Mesenchymal stem cell (in vitro differentiated cells and primary cell): ENCODE data around the gene PRSS53.

ENCODE experiments used
- DNase-seq: peaks from one replicate; pipeline ENCODE4 v3.0.0-alpha.2; 2013
- H2AFZ ChIP-seq: one replicate; pipeline ENCODE4 v1.6.1; 2013; ENCODE audit warnings: low read depth, mild to moderate bottlenecking, control low read depth, inconsistent platforms, low read length, moderate library complexity
- H2AK5ac ChIP-seq: 2 replicates; pipeline ENCODE4 v1.6.1; 2013; ENCODE audit warnings: low read length, moderate library complexity, mild to moderate bottlenecking, inconsistent platforms; ENCODE audit not compliant: severe bottlenecking
- H2BK120ac ChIP-seq: one replicate; pipeline ENCODE4 v1.6.1; 2013; ENCODE audit warnings: low read depth, mild to moderate bottlenecking, inconsistent platforms, low read length, moderate library complexity
- H2BK12ac ChIP-seq, 2 experiments: one replicate each; pipeline ENCODE4 v1.6.1; 2013; ENCODE audit warnings: inconsistent platforms in 2 of 2, low read length in 2 of 2, mild to moderate bottlenecking in 2 of 2, moderate library complexity in 2 of 2, control low read depth in 1 of 2
- H2BK15ac ChIP-seq: one replicate; pipeline ENCODE4 v1.6.1; 2013; ENCODE audit warnings: mild to moderate bottlenecking, low read depth, inconsistent platforms; ENCODE audit not compliant: poor library complexity, severe bottlenecking
- H2BK5ac ChIP-seq: 2 replicates; pipeline ENCODE4 v1.6.1; 2013; ENCODE audit warnings: low read depth, mild to moderate bottlenecking, low read length, control low read depth, inconsistent platforms; ENCODE audit not compliant: poor library complexity, severe bottlenecking
- H3K14ac ChIP-seq, 2 experiments: one replicate each; pipeline ENCODE4 v1.6.1; 2013; ENCODE audit warnings: inconsistent platforms in 2 of 2, low read length in 2 of 2, control low read depth in 1 of 2, mild to moderate bottlenecking in 1 of 2, moderate library complexity in 1 of 2
- H3K18ac ChIP-seq, 2 experiments: one replicate each; pipeline ENCODE4 v1.6.1; 2013; ENCODE audit warnings: inconsistent platforms in 2 of 2, low read length in 2 of 2, control low read depth in 1 of 2, low read depth in 1 of 2, mild to moderate bottlenecking in 1 of 2
- H3K23ac ChIP-seq, 2 experiments: one replicate each; pipeline ENCODE4 v1.6.1; 2013; ENCODE audit warnings: inconsistent platforms in 2 of 2, low read length in 2 of 2, mild to moderate bottlenecking in 2 of 2, moderate library complexity in 2 of 2, control low read depth in 1 of 2
- H3K27ac ChIP-seq: 2 replicates; pipeline ENCODE4 v1.5.1; 2013; ENCODE audit warnings: mild to moderate bottlenecking, moderate library complexity, low read length, control low read depth, inconsistent platforms; ENCODE audit not compliant: poor library complexity, severe bottlenecking
- H3K27me3 ChIP-seq, 2 experiments: 2 replicates each; pipeline versions ENCODE4 v1.6.1 to v1.7.0; 2013; ENCODE audit warnings: low read length in 2 of 2, mild to moderate bottlenecking in 2 of 2, moderate library complexity in 2 of 2, control low read depth in 1 of 2, inconsistent platforms in 1 of 2; ENCODE audit not compliant: control insufficient read depth in 1 of 2, insufficient read depth in 1 of 2
- H3K36me3 ChIP-seq, 2 experiments: 2 replicates each; pipeline versions ENCODE4 v1.6.1 to v1.7.0; 2013; ENCODE audit warnings: low read length in 2 of 2, control low read depth in 1 of 2, inconsistent platforms in 1 of 2, low read depth in 1 of 2, mild to moderate bottlenecking in 1 of 2; ENCODE audit not compliant: insufficient read depth in 2 of 2, control insufficient read depth in 1 of 2
- H3K4ac ChIP-seq, 2 experiments: one replicate each; pipeline ENCODE4 v1.6.1; 2013; ENCODE audit warnings: inconsistent platforms in 2 of 2, low read length in 2 of 2, mild to moderate bottlenecking in 2 of 2, moderate library complexity in 2 of 2, control low read depth in 1 of 2, low read depth in 1 of 2
- H3K4me1 ChIP-seq: 2 replicates; pipeline ENCODE4 v1.6.1; 2013; ENCODE audit warnings: low read depth, low read length, control low read depth; ENCODE audit not compliant: control insufficient read depth, insufficient read depth
- H3K4me2 ChIP-seq: 2 replicates; pipeline ENCODE4 v1.6.1; 2013; ENCODE audit warnings: low read length, mild to moderate bottlenecking, inconsistent platforms; ENCODE audit not compliant: poor library complexity, severe bottlenecking
- H3K4me3 ChIP-seq, 2 experiments: 2 replicates each; pipeline versions ENCODE4 v1.5.1 to v1.7.0; 2013; ENCODE audit warnings: low read length in 2 of 2, mild to moderate bottlenecking in 2 of 2, control low read depth in 1 of 2, low read depth in 1 of 2; ENCODE audit not compliant: insufficient read depth in 1 of 2
- H3K79me1 ChIP-seq: replicated peaks from 2 replicates; pipeline ENCODE4 v1.6.1; 2013; ENCODE audit warnings: mild to moderate bottlenecking, control low read depth, low read length, inconsistent platforms; ENCODE audit not compliant: poor library complexity, severe bottlenecking
- H3K9ac ChIP-seq: 2 replicates; pipeline ENCODE4 v1.7.0; 2013; ENCODE audit warnings: mild to moderate bottlenecking, low read length, moderate library complexity
- H3K9me3 ChIP-seq: 2 replicates; pipeline ENCODE4 v1.7.0; 2013; ENCODE audit warnings: mild to moderate bottlenecking, low read length; ENCODE audit not compliant: control insufficient read depth
- H4K8ac ChIP-seq: one replicate; pipeline ENCODE4 v1.6.1; 2013; ENCODE audit warnings: inconsistent platforms, mild to moderate bottlenecking, low read length, moderate library complexity
- H4K91ac ChIP-seq: one replicate; pipeline ENCODE4 v1.6.1; 2013; ENCODE audit warnings: mild to moderate bottlenecking, low read length, inconsistent platforms
- WGBS: methylation state at CpG from one replicate; pipeline ENCODE4 v1.1.7; 2013; ENCODE audit warnings: mixed read lengths; 5-methylcytosine and 5-hydroxymethylcytosine counted together

The PRSS53 gene

GRCh38 chr16:31073142-31073969, 15.4 kb downstream of the PRSS53 start:
- peak overlapping the region; percentile 92 for H2BK5ac ChIP-seq

GRCh38 chr16:31072540-31073141, 16.1 kb downstream of the PRSS53 start:
- Histone ChIP-seq H3K4me1 (peaks cover 13% of the 10 kb centered on the region), H3K27ac (peak overlapping the region; percentile 68), H2BK15ac (no peak overlapping the region), H3K4me3 (peak overlapping the region; percentile 82 to 87), H3K4me2 (peak overlapping the region; percentile 81), H2BK12ac (peak overlapping the region in 1 of 2 experiments; percentile 34), H2AK5ac (no peak overlapping the region), H3K23ac (peak overlapping the region in 1 of 2 experiments; percentile 90), H3K27me3 (no peaks in the 10 kb centered on the region), H2BK120ac (peak overlapping the region; percentile 22), H2AFZ (peak overlapping the region; percentile 72), H4K91ac (peak overlapping the region; percentile 88), H2BK5ac (peak overlapping the region; percentile 22), H3K14ac (peak overlapping the region in 1 of 2 experiments; percentile 99), H3K36me3 (peaks cover 17 to 19% of the 10 kb centered on the region in 2 experiments), H3K79me1 (peaks cover 20% of the 10 kb centered on the region), H3K4ac (peak overlapping the region; percentile 69 to 99), H4K8ac (peak overlapping the region; percentile 91), H3K9ac (peak overlapping the region; percentile 94), H3K9me3 (no peaks in the 10 kb centered on the region), H3K18ac (peak overlapping the region; percentile 74 to 98)
- DNase-seq: peak; percentile 75
- under 1% methylated on average over 27 of the region's 27 CpGs for WGBS

More at GRCh38 chr16:31073142-31073969, 15.4 kb downstream of the PRSS53 start:
- Histone ChIP-seq H3K36me3 (peaks cover 25 to 26% of the 10 kb centered on the region in 2 experiments), H2AK5ac (peak overlapping the region; percentile 70), H4K8ac (peak overlapping the region; percentile 92), H3K9me3 (no peaks in the 10 kb centered on the region), H3K4me3 (peak overlapping the region; percentile 82 to 87), H3K4me2 (peak overlapping the region; percentile 81), H3K9ac (peak overlapping the region; percentile 94), H3K4ac (peak overlapping the region; percentile 98 to 99), H3K27ac (peak overlapping the region; percentile 85), H2BK12ac (no peak overlapping the region), H3K23ac (peak overlapping the region in 1 of 2 experiments; percentile 90), H3K4me1 (peaks cover 10% of the 10 kb centered on the region), H2BK15ac (peak overlapping the region; percentile 91), H2AFZ (peak overlapping the region; percentile 92), H3K14ac (peak overlapping the region; percentile 92 to 99), H2BK120ac (peak overlapping the region; percentile 87), H3K18ac (peak overlapping the region; percentile 96 to 98), H3K27me3 (no peaks in the 10 kb centered on the region), H3K79me1 (peaks cover 24% of the 10 kb centered on the region), H4K91ac (peak overlapping the region; percentile 91)
- DNase-seq: peak; percentile 95
- WGBS: under 1% methylated on average over 72 of the region's 83 CpGs

GRCh38 chr16:31071861-31072260, 16.9 kb downstream of the PRSS53 start:
- Histone ChIP-seq H3K4ac (peak overlapping the region in 1 of 2 experiments; percentile 0), H3K36me3 (peaks cover 10 to 11% of the 10 kb centered on the region in 2 experiments), H4K8ac (no peak overlapping the region), H3K23ac (peak overlapping the region in 1 of 2 experiments; percentile 64), H3K4me2 (peak overlapping the region; percentile 81), H4K91ac (no peak overlapping the region), H3K9ac (peak overlapping the region; percentile 94), H2AFZ (no peak overlapping the region), H3K4me3 (peak overlapping the region in 1 of 2 experiments; percentile 87), H2BK5ac (no peak overlapping the region), H3K4me1 (peaks cover 13% of the 10 kb centered on the region), H2BK120ac (no peak overlapping the region), H2AK5ac (peak overlapping the region; percentile 20), H3K27me3 (no peaks in the 10 kb centered on the region), H3K9me3 (no peaks in the 10 kb centered on the region), H2BK12ac (no peak overlapping the region), H3K18ac (no peak overlapping the region), H3K27ac (peak overlapping the region; percentile 68), H3K14ac (no peak overlapping the region), H2BK15ac (no peak overlapping the region), H3K79me1 (peaks cover 16% of the 10 kb centered on the region)
- DNase-seq: peak; percentile 58
- WGBS: 60% methylated on average over 4 of the region's 4 CpGs

GRCh38 chr16:31067342-31067741, 21.4 kb downstream of the PRSS53 start:
- peaks cover 18% of the 10 kb centered on the region for H3K79me1 ChIP-seq
- H4K91ac ChIP-seq: no peak overlapping the region
- no peak overlapping the region for H3K27ac ChIP-seq
- no peak overlapping the region for H2BK15ac ChIP-seq
- H3K4ac ChIP-seq: no peak overlapping the region
- H3K4me3 ChIP-seq: no peak overlapping the region
- no peak overlapping the region for H2AK5ac ChIP-seq
- no peak overlapping the region for H3K14ac ChIP-seq
- no peak overlapping the region for H2BK5ac ChIP-seq
- no peak overlapping the region for H2AFZ ChIP-seq
- H3K4me2 ChIP-seq: no peak overlapping the region
- H4K8ac ChIP-seq: no peak overlapping the region
- no peak overlapping the region for H2BK12ac ChIP-seq
- no peaks in the 10 kb centered on the region for H3K27me3 ChIP-seq
- H3K9ac ChIP-seq: no peak overlapping the region
- peaks cover 12 to 18% of the 10 kb centered on the region in 2 experiments for H3K36me3 ChIP-seq
- no peak overlapping the region for H3K18ac ChIP-seq
- WGBS: 98% methylated on average over 3 of the region's 3 CpGs
- DNase-seq: no peak
- no peaks in the 10 kb centered on the region for H3K9me3 ChIP-seq
- H3K23ac ChIP-seq: no peak overlapping the region
- peaks cover 30% of the 10 kb centered on the region for H3K4me1 ChIP-seq
- no peak overlapping the region for H2BK120ac ChIP-seq
